ENCODE measurements around the gene OR5AU1. TPM values are rescaled to one million over a fixed set of nuclear protein-coding genes. Genes with fewer than 3 reads are reported as not detected.

The OR5AU1 gene
- total and polyA plus RNA-seq, 2 of the 13 experiments (the other 11 are each of a cell fraction or from before 2014, with no cell fraction given) = not detected

DNA sequence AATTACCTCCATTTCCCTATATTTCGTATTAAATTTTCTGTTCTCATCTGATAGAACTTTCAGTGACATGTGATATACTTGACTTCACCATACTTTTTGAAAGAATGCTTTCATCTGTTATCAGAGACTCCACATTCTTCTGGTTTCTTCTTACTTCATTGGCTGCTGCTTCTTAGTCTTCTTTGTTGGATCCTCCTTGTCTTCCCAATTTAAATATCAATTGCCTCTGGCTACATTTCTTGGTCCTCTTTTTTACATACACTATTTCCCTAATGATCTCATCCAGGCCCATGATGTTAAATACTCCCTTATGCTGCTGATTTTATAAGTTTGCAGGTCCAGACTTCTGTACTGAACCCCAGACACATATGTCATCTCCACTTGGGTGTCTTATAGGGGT lies 22.0 kb downstream of the OR5AU1 start:
- in situ Hi-C loops (cut with HindIII; ENCODE audit: extremely low pct_ligation_motif_present, low pct_unique_long_range_greater_than_20kb) = no loop called here
- Histone ChIP-seq H4K20me1 (ENCODE audit: insufficient read depth, low read length) (no peaks in the 10 kb centered on the region), H3K79me2 (ENCODE audit: insufficient read depth, low read length) (no peaks in the 10 kb centered on the region), H3K36me3 (replicated peaks in 1 of 2; ENCODE audit: control insufficient read depth in 1 of 2, insufficient read depth in 2 of 2, low read length in 2 of 2) (no peaks in the 10 kb centered on the region), H2AFZ (ENCODE audit: low read length) (no peak overlapping the region), H3K4me1 (ENCODE audit: insufficient read depth, low read length) (0 out of 2 replicates have a peak, but pooled peaks cover under 1% of the 10 kb centered on the region), H3K9ac (ENCODE audit: insufficient read depth, low read depth, low read length) (no peak overlapping the region), H3K27ac (ENCODE audit: extremely low read length, insufficient read depth, low read length) (no peak overlapping the region), H3K27me3 (ENCODE audit: control insufficient read depth in 1 of 2, insufficient read depth in 2 of 2, low read length in 2 of 2) (no peaks in the 10 kb centered on the region), H3K9me3 (ENCODE audit: low read length) (no peaks in the 10 kb centered on the region), H3K4me3 (replicated peaks in 1 of 3; ENCODE audit: insufficient read depth in 1 of 3, low read depth in 2 of 3, low read length in 3 of 3) (no peak overlapping the region), H3K4me2 (ENCODE audit: low read depth, low read length) (no peak overlapping the region)
- no peak for FAIRE-seq
- TF ChIP-seq ATF1 (CRISPR knock-in tag; IDR thresholded peaks at IDR 0.05) = no peak
- TF ChIP-seq ZNF672 (CRISPR knock-in tag; IDR thresholded peaks at IDR 0.05) = no peak
- no peak for TF ChIP-seq PPARG (CRISPR knock-in tag; conservative IDR thresholded peaks at IDR 0.05)
- no peak for TF ChIP-seq ZNF382 (CRISPR knock-in tag; IDR thresholded peaks at IDR 0.05; ENCODE audit: borderline replicate concordance)
- TF ChIP-seq NFRKB (IDR thresholded peaks at IDR 0.05) = no peak
- no peak for TF ChIP-seq GATAD1 (CRISPR knock-in tag; IDR thresholded peaks at IDR 0.05)
- TF ChIP-seq, protein P1, sequence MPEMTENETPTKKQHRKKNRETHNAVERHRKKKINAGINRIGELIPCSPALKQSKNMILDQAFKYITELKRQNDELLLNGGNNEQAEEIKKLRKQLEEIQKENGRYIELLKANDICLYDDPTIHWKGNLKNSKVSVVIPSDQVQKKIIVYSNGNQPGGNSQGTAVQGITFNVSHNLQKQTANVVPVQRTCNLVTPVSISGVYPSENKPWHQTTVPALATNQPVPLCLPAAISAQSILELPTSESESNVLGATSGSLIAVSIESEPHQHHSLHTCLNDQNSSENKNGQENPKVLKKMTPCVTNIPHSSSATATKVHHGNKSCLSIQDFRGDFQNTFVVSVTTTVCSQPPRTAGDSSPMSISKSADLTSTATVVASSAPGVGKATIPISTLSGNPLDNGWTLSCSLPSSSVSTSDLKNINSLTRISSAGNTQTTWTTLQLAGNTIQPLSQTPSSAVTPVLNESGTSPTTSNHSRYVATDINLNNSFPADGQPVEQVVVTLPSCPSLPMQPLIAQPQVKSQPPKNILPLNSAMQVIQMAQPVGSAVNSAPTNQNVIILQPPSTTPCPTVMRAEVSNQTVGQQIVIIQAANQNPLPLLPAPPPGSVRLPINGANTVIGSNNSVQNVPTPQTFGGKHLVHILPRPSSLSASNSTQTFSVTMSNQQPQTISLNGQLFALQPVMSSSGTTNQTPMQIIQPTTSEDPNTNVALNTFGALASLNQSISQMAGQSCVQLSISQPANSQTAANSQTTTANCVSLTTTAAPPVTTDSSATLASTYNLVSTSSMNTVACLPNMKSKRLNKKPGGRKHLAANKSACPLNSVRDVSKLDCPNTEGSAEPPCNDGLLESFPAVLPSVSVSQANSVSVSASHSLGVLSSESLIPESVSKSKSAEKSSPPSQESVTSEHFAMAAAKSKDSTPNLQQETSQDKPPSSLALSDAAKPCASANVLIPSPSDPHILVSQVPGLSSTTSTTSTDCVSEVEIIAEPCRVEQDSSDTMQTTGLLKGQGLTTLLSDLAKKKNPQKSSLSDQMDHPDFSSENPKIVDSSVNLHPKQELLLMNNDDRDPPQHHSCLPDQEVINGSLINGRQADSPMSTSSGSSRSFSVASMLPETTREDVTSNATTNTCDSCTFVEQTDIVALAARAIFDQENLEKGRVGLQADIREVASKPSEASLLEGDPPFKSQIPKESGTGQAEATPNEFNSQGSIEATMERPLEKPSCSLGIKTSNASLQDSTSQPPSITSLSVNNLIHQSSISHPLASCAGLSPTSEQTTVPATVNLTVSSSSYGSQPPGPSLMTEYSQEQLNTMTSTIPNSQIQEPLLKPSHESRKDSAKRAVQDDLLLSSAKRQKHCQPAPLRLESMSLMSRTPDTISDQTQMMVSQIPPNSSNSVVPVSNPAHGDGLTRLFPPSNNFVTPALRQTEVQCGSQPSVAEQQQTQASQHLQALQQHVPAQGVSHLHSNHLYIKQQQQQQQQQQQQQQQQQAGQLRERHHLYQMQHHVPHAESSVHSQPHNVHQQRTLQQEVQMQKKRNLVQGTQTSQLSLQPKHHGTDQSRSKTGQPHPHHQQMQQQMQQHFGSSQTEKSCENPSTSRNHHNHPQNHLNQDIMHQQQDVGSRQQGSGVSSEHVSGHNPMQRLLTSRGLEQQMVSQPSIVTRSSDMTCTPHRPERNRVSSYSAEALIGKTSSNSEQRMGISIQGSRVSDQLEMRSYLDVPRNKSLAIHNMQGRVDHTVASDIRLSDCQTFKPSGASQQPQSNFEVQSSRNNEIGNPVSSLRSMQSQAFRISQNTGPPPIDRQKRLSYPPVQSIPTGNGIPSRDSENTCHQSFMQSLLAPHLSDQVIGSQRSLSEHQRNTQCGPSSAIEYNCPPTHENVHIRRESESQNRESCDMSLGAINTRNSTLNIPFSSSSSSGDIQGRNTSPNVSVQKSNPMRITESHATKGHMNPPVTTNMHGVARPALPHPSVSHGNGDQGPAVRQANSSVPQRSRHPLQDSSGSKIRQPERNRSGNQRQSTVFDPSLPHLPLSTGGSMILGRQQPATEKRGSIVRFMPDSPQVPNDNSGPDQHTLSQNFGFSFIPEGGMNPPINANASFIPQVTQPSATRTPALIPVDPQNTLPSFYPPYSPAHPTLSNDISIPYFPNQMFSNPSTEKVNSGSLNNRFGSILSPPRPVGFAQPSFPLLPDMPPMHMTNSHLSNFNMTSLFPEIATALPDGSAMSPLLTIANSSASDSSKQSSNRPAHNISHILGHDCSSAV (CRISPR knock-in tag; IDR thresholded peaks at IDR 0.05; ENCODE audit: borderline replicate concordance) = no peak
- no peak for TF ChIP-seq MAZ (IDR thresholded peaks at IDR 0.05; ENCODE audit: borderline replicate concordance, low read depth, low read length)
- TF ChIP-seq MAZ (CRISPR knock-in tag; IDR thresholded peaks at IDR 0.05; ENCODE audit: low read depth) = no peak
- no peak for TF ChIP-seq NCOA5 (CRISPR knock-in tag; IDR thresholded peaks at IDR 0.05)
- TF ChIP-seq ZFP82 (CRISPR knock-in tag; IDR thresholded peaks at IDR 0.05; ENCODE audit: borderline replicate concordance) = no peak
- TF ChIP-seq SOX6 (IDR thresholded peaks at IDR 0.05) = no peak
- no peak for TF ChIP-seq SOX6 (CRISPR knock-in tag; IDR thresholded peaks at IDR 0.05)
- no TSS peak for BruUV-seq (replicated peaks)
- no peak for DNase-seq (ENCODE audit: low spot score)
- CTCF ChIA-PET (ENCODE audit: low intra/inter-chr PET ratio, low total read pairs) = no interaction called here
- intact Hi-C loops (cut with micrococcal nuclease; ENCODE audit: unreplicated experiment) = no loop called here
- no peak for ATAC-seq
- WGBS (ENCODE audit: low lambda C conversion rate) = 1% methylated on average over 1 of the region's 1 CpG
- POLR2A ChIA-PET = no interaction called here
